Measurements from ENCODE around the gene INSIG2.

- TF ChIP-seq, protein P1, sequence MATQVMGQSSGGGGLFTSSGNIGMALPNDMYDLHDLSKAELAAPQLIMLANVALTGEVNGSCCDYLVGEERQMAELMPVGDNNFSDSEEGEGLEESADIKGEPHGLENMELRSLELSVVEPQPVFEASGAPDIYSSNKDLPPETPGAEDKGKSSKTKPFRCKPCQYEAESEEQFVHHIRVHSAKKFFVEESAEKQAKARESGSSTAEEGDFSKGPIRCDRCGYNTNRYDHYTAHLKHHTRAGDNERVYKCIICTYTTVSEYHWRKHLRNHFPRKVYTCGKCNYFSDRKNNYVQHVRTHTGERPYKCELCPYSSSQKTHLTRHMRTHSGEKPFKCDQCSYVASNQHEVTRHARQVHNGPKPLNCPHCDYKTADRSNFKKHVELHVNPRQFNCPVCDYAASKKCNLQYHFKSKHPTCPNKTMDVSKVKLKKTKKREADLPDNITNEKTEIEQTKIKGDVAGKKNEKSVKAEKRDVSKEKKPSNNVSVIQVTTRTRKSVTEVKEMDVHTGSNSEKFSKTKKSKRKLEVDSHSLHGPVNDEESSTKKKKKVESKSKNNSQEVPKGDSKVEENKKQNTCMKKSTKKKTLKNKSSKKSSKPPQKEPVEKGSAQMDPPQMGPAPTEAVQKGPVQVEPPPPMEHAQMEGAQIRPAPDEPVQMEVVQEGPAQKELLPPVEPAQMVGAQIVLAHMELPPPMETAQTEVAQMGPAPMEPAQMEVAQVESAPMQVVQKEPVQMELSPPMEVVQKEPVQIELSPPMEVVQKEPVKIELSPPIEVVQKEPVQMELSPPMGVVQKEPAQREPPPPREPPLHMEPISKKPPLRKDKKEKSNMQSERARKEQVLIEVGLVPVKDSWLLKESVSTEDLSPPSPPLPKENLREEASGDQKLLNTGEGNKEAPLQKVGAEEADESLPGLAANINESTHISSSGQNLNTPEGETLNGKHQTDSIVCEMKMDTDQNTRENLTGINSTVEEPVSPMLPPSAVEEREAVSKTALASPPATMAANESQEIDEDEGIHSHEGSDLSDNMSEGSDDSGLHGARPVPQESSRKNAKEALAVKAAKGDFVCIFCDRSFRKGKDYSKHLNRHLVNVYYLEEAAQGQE (IDR thresholded peaks at IDR 0.05; ENCODE audit: insufficient read depth in 1 of 2, low read depth in 2 of 2, low read length in 2 of 2): no peak
- TF ChIP-seq POLR2AphosphoS5 (IDR thresholded peaks at IDR 0.05; ENCODE audit: low read depth, low read length) (no peak), TAF1 (IDR thresholded peaks at IDR 0.05; ENCODE audit: borderline replicate concordance, insufficient read depth, low read length) (no peak), FOXP2 (optimal IDR thresholded peaks at IDR 0.05; ENCODE audit: borderline replicate concordance, extremely low read depth, extremely low read length, insufficient read depth) (no peak), SIN3A (IDR thresholded peaks at IDR 0.05; ENCODE audit: borderline replicate concordance, insufficient read depth, low read length) (no peak)
Measured at GRCh38 chr2:118150294-118150693, 62.0 kb downstream of the INSIG2 start.

Measured in PFSK-1 (cell line).